Subcutaneous adipose tissue (tissue), 4 donors: ENCODE results near the gene CYTL1. TPM values are rescaled to one million over a fixed set of nuclear protein-coding genes. Genes with fewer than 3 reads are reported as not detected.

Source experiments
- total RNA-seq, 4 donors: library from RNA; depleted of rRNA; stranded (reverse); fragments of >200 nt; gene quantifications; one replicate each; pipeline ENCODE4 v1.1.0, GENCODE V29; 2016
- TF ChIP-seq, protein P1 (sequence below): fragments of 450-650 bp; IDR thresholded peaks from one replicate; pipeline ENCODE4 v1.5.1; 2016; ENCODE audit warnings: low read depth, mild to moderate bottlenecking, control low read depth, antibody characterized with exemption, moderate library complexity

The CYTL1 gene
- total RNA-seq, 4 donors from 2014 or later: 0.98 to 2.4 (median 1.2) TPM; not detected in 1

DNA sequence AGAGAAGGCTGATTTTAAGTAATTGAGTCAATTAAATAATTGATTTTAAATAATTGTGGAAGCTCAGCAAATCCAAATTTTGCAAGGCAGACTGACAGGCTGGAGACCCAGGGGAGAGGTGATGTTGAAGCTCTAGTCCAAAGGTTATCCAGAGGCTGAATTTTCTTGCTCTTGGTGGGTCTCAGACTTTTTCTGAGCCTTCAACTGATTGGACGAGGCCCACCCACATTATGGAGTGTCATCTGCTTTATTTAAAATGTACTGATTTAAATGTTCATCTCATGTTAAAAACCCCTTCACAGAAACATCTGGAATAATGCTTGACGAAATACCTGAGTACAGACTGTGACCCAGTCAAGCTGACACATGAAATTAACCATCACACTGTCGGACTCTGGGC is 11.7 kb upstream of the CYTL1 start:
- TF ChIP-seq, protein P1, sequence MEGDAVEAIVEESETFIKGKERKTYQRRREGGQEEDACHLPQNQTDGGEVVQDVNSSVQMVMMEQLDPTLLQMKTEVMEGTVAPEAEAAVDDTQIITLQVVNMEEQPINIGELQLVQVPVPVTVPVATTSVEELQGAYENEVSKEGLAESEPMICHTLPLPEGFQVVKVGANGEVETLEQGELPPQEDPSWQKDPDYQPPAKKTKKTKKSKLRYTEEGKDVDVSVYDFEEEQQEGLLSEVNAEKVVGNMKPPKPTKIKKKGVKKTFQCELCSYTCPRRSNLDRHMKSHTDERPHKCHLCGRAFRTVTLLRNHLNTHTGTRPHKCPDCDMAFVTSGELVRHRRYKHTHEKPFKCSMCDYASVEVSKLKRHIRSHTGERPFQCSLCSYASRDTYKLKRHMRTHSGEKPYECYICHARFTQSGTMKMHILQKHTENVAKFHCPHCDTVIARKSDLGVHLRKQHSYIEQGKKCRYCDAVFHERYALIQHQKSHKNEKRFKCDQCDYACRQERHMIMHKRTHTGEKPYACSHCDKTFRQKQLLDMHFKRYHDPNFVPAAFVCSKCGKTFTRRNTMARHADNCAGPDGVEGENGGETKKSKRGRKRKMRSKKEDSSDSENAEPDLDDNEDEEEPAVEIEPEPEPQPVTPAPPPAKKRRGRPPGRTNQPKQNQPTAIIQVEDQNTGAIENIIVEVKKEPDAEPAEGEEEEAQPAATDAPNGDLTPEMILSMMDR: no peak

DNA sequence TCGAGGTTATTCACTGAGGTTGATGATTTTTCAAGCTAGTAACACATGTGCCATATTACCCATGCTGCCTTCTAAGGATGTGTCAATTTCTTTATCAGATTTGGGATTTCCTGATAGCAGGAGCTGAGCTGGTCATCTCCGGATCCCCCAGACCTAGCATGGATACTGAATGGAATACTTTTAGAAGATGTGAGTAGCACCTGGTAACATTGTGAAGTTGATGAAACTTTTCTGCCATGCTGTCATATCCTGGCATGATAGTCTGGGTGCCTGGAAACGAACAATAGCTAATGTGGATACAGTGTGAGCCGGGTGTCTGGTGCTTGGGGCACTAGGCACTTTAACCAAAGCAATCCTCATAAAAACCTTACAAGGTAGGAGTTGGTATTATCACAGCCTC is 11.0 kb upstream of the CYTL1 start:
- TF ChIP-seq, protein P1: no peak

GRCh38 chr4:5029447-5029846 is 10.2 kb upstream of the CYTL1 start:
- TF ChIP-seq, protein P1: no peak

- TF ChIP-seq, protein P1: no peak
Observed at GRCh38 chr4:5028480-5028879, 9.2 kb upstream of the CYTL1 start.

- TF ChIP-seq, protein P1: no peak
Observed at GRCh38 chr4:5027346-5027745, 8.1 kb upstream of the CYTL1 start.

- TF ChIP-seq, protein P1: no peak
Observed at GRCh38 chr4:5026371-5026770, 7.1 kb upstream of the CYTL1 start.

- TF ChIP-seq, protein P1: no peak
Observed at GRCh38 chr4:5024673-5025072, 5.4 kb upstream of the CYTL1 start.
